H1 (cell line): ENCODE data around the gene FASTKD3. TPM values are rescaled to one million over a fixed set of nuclear protein-coding genes. Genes with fewer than 3 reads are reported as not detected.

Source experiments
- CTCF ChIA-PET: fragments of 300-600 bp; sonication (Branson Sonifier 250); formaldehyde crosslinking; loops from one replicate; lab custom pipeline; 2021; ENCODE audit not compliant: partially characterized antibody; lab: Charles Lee
- POLR2A ChIA-PET: fragments of 300-600 bp; sonication (Branson Sonifier 250); formaldehyde crosslinking; loops from one replicate; lab custom pipeline; 2021; ENCODE audit warnings: inconsistent platforms; ENCODE audit not compliant: partially characterized antibody; lab: Charles Lee
- DNase-seq, 2 experiments: peaks; one replicate each; pipeline versions ENCODE4 v3.0.0 to v3.0.0-alpha.2; 2010 to 2022; ENCODE audit warnings: low spot score in 2 of 2, low read depth in 1 of 2, mixed read lengths in 1 of 2
- FAIRE-seq: peaks from 2 replicates; lab custom pipeline; 2011; peaks lifted over from hg19 to GRCh38; lab: Jason Lieb, UNC
- H2AFZ ChIP-seq: 2 replicates; pipeline ENCODE4 v1.8.1; 2012; ENCODE audit warnings: low read length, inconsistent platforms
- H2AK5ac ChIP-seq: 2 replicates; pipeline ENCODE4 v1.6.1; 2013; ENCODE audit warnings: low read depth, low read length
- H2BK120ac ChIP-seq: replicated peaks from 2 replicates; pipeline ENCODE3; 2013; ENCODE audit warnings: low read depth, low read length, inconsistent platforms
- H2BK12ac ChIP-seq: 2 replicates; pipeline ENCODE4 v1.6.1; 2013; ENCODE audit warnings: low read depth, low read length
- H2BK15ac ChIP-seq: 2 replicates; pipeline ENCODE4 v1.6.1; 2013; ENCODE audit warnings: low read length
- H2BK20ac ChIP-seq: 2 replicates; pipeline ENCODE4 v1.6.1; 2013; ENCODE audit warnings: low read length
- H2BK5ac ChIP-seq: 2 replicates; pipeline ENCODE4 v1.6.1; 2013; ENCODE audit warnings: low read depth, low read length
- H3K14ac ChIP-seq: 2 replicates; pipeline ENCODE4 v1.6.1; 2013; ENCODE audit warnings: inconsistent platforms; ENCODE audit not compliant: insufficient read length
- H3K18ac ChIP-seq: 2 replicates; pipeline ENCODE4 v1.6.1; 2013; ENCODE audit warnings: low read length; ENCODE audit errors: extremely low read depth
- H3K23ac ChIP-seq: 2 replicates; pipeline ENCODE4 v1.6.1; 2013; ENCODE audit warnings: inconsistent platforms; ENCODE audit not compliant: insufficient read length
- H3K23me2 ChIP-seq: 2 replicates; pipeline ENCODE4 v1.6.1; 2013; ENCODE audit warnings: low read depth, low read length
- H3K27ac ChIP-seq: 2 replicates; pipeline ENCODE4 v1.6.1; 2011; ENCODE audit warnings: low read depth, low read length, inconsistent platforms
- H3K27me3 ChIP-seq, 4 experiments: replicated peaks in 1 of 4; 1 replicate in 1 of 4; 2 replicates in 3 of 4; pipeline versions ENCODE4 v1.6.1 to v1.8.1; 2011 to 2013; ENCODE audit warnings: low read length in 3 of 4, mild to moderate bottlenecking in 3 of 4, inconsistent platforms in 2 of 4, mixed read lengths in 2 of 4, moderate library complexity in 1 of 4; ENCODE audit not compliant: control insufficient read depth in 3 of 4, insufficient read depth in 3 of 4; ENCODE audit errors: extremely low read depth in 1 of 4
- H3K36me3 ChIP-seq, 4 experiments: 2 replicates each; pipeline versions ENCODE4 v1.6.1 to v1.8.1; 2011 to 2013; ENCODE audit warnings: mild to moderate bottlenecking in 4 of 4, low read length in 3 of 4, moderate library complexity in 2 of 4, control low read depth in 1 of 4, inconsistent platforms in 1 of 4; ENCODE audit not compliant: insufficient read depth in 4 of 4, control insufficient read depth in 2 of 4
- H3K4ac ChIP-seq: replicated peaks from 2 replicates; pipeline ENCODE3; 2013; ENCODE audit warnings: low read length, low read depth, mixed read lengths, inconsistent platforms; ENCODE audit not compliant: insufficient read length
- H3K4me1 ChIP-seq, 4 experiments: replicated peaks in 1 of 4; 1 replicate in 1 of 4; 2 replicates in 3 of 4; pipeline versions ENCODE4 v1.6.1 to v1.8.1; 2011 to 2013; ENCODE audit warnings: low read length in 3 of 4, inconsistent platforms in 2 of 4, mixed read lengths in 1 of 4; ENCODE audit not compliant: insufficient read depth in 4 of 4, control insufficient read depth in 3 of 4
- H3K4me2 ChIP-seq, 2 experiments: 2 replicates each; pipeline versions ENCODE4 v1.6.1 to v1.8.1; 2011 to 2013; ENCODE audit warnings: low read depth in 2 of 2, low read length in 2 of 2, control low read depth in 1 of 2, inconsistent platforms in 1 of 2, mild to moderate bottlenecking in 1 of 2; ENCODE audit not compliant: insufficient read depth in 1 of 2
- H3K4me3 ChIP-seq, 4 experiments: fragments of 200-600, 300-600 bp in 1 of 4; sonication (generic), shearing (Covaris generic), sonication (Bioruptor Twin) in 1 of 4; 2 replicates each; pipeline versions ENCODE4 v1.5.1 to v1.8.1; 2011 to 2016; ENCODE audit warnings: low read length in 4 of 4, low read depth in 3 of 4, control low read depth in 2 of 4, inconsistent platforms in 2 of 4, mild to moderate bottlenecking in 2 of 4, mixed read lengths in 1 of 4, moderate library complexity in 1 of 4; ENCODE audit not compliant: insufficient read depth in 2 of 4; ENCODE audit errors: extremely low read depth in 1 of 4
- H3K56ac ChIP-seq: replicated peaks from 2 replicates; pipeline ENCODE3; 2013; ENCODE audit warnings: low read depth, mild to moderate bottlenecking, mixed read lengths, low read length, inconsistent platforms; ENCODE audit not compliant: insufficient read length
- H3K79me1 ChIP-seq: 2 replicates; pipeline ENCODE4 v1.6.1; 2013; ENCODE audit warnings: low read depth, low read length, control low read depth
- H3K79me2 ChIP-seq, 2 experiments: 2 replicates each; pipeline versions ENCODE4 v1.6.1 to v1.8.1; 2012 to 2013; ENCODE audit warnings: low read length in 2 of 2, mild to moderate bottlenecking in 2 of 2, inconsistent platforms in 1 of 2; ENCODE audit not compliant: insufficient read depth in 2 of 2, control insufficient read depth in 1 of 2
- H3K9ac ChIP-seq, 4 experiments: replicated peaks in 1 of 4; 1 replicate in 1 of 4; 2 replicates in 3 of 4; pipeline versions ENCODE4 v1.6.1 to v1.8.1; 2011 to 2013; ENCODE audit warnings: low read depth in 3 of 4, low read length in 3 of 4, control low read depth in 2 of 4, mild to moderate bottlenecking in 2 of 4, moderate library complexity in 2 of 4, inconsistent platforms in 1 of 4; ENCODE audit errors: extremely low read depth in 1 of 4
- H3K9me3 ChIP-seq, 2 experiments: 2 replicates each; pipeline versions ENCODE4 v1.6.1 to v1.8.1; 2012 to 2013; ENCODE audit warnings: mild to moderate bottlenecking in 2 of 2, moderate library complexity in 2 of 2, control low read depth in 1 of 2, inconsistent platforms in 1 of 2, low read depth in 1 of 2, low read length in 1 of 2, mixed read lengths in 1 of 2; ENCODE audit not compliant: insufficient read depth in 2 of 2
- H4K20me1 ChIP-seq, 2 experiments: replicated peaks in 1 of 2; 2 replicates each; pipeline versions ENCODE3 to v1.8.1; 2011 to 2013; ENCODE audit warnings: inconsistent platforms in 2 of 2, low read length in 2 of 2, mild to moderate bottlenecking in 1 of 2; ENCODE audit not compliant: insufficient read depth in 2 of 2, control insufficient read depth in 1 of 2
- H4K5ac ChIP-seq: 2 replicates; pipeline ENCODE4 v1.6.1; 2013; ENCODE audit warnings: low read length, low read depth, mixed read lengths, inconsistent platforms; ENCODE audit not compliant: insufficient read length
- H4K8ac ChIP-seq: 2 replicates; pipeline ENCODE4 v1.8.0; 2013; ENCODE audit warnings: mild to moderate bottlenecking, moderate library complexity, low read length, inconsistent platforms; ENCODE audit not compliant: insufficient read depth; ENCODE audit errors: extremely low read depth
- H4K91ac ChIP-seq: replicated peaks from 2 replicates; pipeline ENCODE3; 2013; ENCODE audit warnings: low read length, mixed read lengths, inconsistent platforms; ENCODE audit not compliant: insufficient read length
- ASH2L ChIP-seq: fragments of 200-600, 300-600 bp; sonication (generic); IDR thresholded peaks from one replicate; pipeline ENCODE4 v1.7.1; 2017; ENCODE audit warnings: low read length
- BRCA1 ChIP-seq: IDR thresholded peaks from 2 replicates; pipeline ENCODE4 v1.6.1; 2012; ENCODE audit warnings: low read depth, low read length, improper control_type of control experiment
- CBX5 ChIP-seq: fragments of 300-800, 300-1000 bp; sonication (generic); IDR thresholded peaks from 2 replicates; pipeline ENCODE4 v1.7.1; 2016; ENCODE audit warnings: antibody characterized with exemption, low read length, low read depth
- CEBPB ChIP-seq: IDR thresholded peaks from 2 replicates; pipeline ENCODE4 v1.6.1; 2012; ENCODE audit warnings: low read depth, low read length
- EZH2 ChIP-seq: fragments of 200-600 bp; sonication (generic); IDR thresholded peaks from 2 replicates; pipeline ENCODE4 v1.7.1; 2012; ENCODE audit warnings: low read depth, mild to moderate bottlenecking, moderate library complexity, low read length, inconsistent platforms; ENCODE audit not compliant: severe bottlenecking
- POLR2AphosphoS5 ChIP-seq: IDR thresholded peaks from 2 replicates; pipeline ENCODE4 v1.6.1; 2011; ENCODE audit warnings: low read depth, low read length
- RFX5 ChIP-seq: IDR thresholded peaks from 2 replicates; pipeline ENCODE4 v1.6.1; 2011; ENCODE audit warnings: low read depth, low read length, improper control_type of control experiment, borderline replicate concordance
- RNF2 ChIP-seq: fragments of 200-900, 300-1000 bp; sonication (generic); IDR thresholded peaks from 2 replicates; pipeline ENCODE4 v1.7.1; 2016; ENCODE audit warnings: borderline replicate concordance, low read depth, mild to moderate bottlenecking, antibody characterized with exemption, low read length; ENCODE audit not compliant: poor library complexity, severe bottlenecking; ENCODE audit errors: missing control alignments
- SIRT6 ChIP-seq: IDR thresholded peaks from one replicate; pipeline ENCODE4 v1.7.1; 2012; ENCODE audit warnings: low read length, inconsistent platforms
- TAF7 ChIP-seq: optimal IDR thresholded peaks from 2 replicates; pipeline ENCODE3; 2011; ENCODE audit warnings: low read depth, mild to moderate bottlenecking, inconsistent platforms, low read length, moderate library complexity, borderline replicate concordance
- ZNF274 ChIP-seq: IDR thresholded peaks from 2 replicates; pipeline ENCODE4 v1.7.0; 2012; ENCODE audit warnings: low read length, borderline replicate concordance; ENCODE audit errors: extremely low read depth
- WGBS, 2 experiments: shearing (Covaris generic) in 1 of 2; methylation state at CpG; one replicate each; pipeline versions ENCODE4 v1.1.6 to v1.1.7; 2013 to 2015; ENCODE audit warnings: low lambda C conversion rate in 2 of 2, mixed read lengths in 2 of 2, inconsistent platforms in 1 of 2, low coverage in 1 of 2, missing lambda C conversion rate in 1 of 2; ENCODE audit not compliant: insufficient replicate concordance in 2 of 2, insufficient coverage in 1 of 2, insufficient read length in 1 of 2; ENCODE audit errors: extremely low coverage in 1 of 2, missing lambda C conversion rate in 1 of 2; 5-methylcytosine and 5-hydroxymethylcytosine counted together
- polyA plus RNA-seq, 7 experiments: library from polyadenylated mRNA; depleted of rRNA in 3 of 7; stranded (reverse) in 5 of 7; unstranded in 2 of 7; fragments of >200 nt in 5 of 7; fragments of 200-250 nt in 2 of 7; gene quantifications; 1 replicate in 5 of 7; 2 replicates in 1 of 7; 4 replicates in 1 of 7; pipeline versions ENCODE4 v1.2.1 to v1.2.3, GENCODE V29; 2011 to 2013; ENCODE audit warnings: missing spikeins in 2 of 7, mixed read lengths in 2 of 7
- total RNA-seq: library from RNA; stranded (reverse); fragmentation: NEBNext Ultra II Directional; extraction: Animal tissue kit (Norgen Biotek cat#: 25700); gene quantifications from 2 replicates; pipeline ENCODE4 v1.2.1, GENCODE V29; 2021

The FASTKD3 gene
- total and polyA plus RNA-seq, 2 of the 8 experiments (the other 6 are each of a cell fraction or from before 2014, with no cell fraction given): 5.6 to 7.6 TPM

DNA sequence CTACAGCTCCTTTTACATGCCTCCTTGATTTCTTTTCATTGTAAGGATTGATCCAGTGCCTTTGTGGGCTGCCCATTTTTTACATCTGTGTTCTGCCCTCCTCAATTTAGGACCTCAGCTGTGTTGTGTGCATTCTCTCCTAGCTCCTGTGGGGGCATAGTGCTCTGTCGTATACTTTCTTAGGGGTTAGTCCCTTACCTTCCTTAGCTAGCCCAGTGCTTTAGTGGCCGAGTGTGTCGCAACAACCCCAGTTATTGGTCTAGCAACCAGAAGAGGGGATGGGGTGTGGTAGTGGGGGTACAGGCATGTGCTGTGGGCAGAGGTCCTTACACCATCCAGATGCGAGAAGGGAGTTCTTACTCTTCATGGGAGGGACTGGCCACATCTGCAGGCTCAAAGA lies 12.3 kb upstream of the FASTKD3 start:
- Histone ChIP-seq H3K9ac (no peak overlapping the region), H4K8ac (no peak overlapping the region), H4K5ac (no peak overlapping the region), H3K4me3 (no peak overlapping the region), H2AFZ (no peak overlapping the region), H3K18ac (no peak overlapping the region), H3K4ac (no peak overlapping the region), H2AK5ac (no peak overlapping the region), H3K9me3 (no peaks in the 10 kb centered on the region), H3K14ac (no peak overlapping the region), H3K36me3 (peaks cover 19 to 75% (median 49%) of the 10 kb centered on the region in 4 experiments), H3K79me1 (peaks cover 5% of the 10 kb centered on the region; the same call in 1 of the 2 replicates), H2BK20ac (no peak overlapping the region), H2BK15ac (no peak overlapping the region), H2BK12ac (no peak overlapping the region), H2BK5ac (no peak overlapping the region), H3K4me2 (no peak overlapping the region), H3K79me2 (peaks cover 3 to 5% of the 10 kb centered on the region in 2 experiments; a peak in 2 of 4 replicates), H3K56ac (no peak overlapping the region), H3K27me3 (no peaks in the 10 kb centered on the region), H3K27ac (no peak overlapping the region), H3K4me1 (no peaks in the 10 kb centered on the region), H4K91ac (no peak overlapping the region), H3K23me2 (no peaks in the 10 kb centered on the region), H3K23ac (no peak overlapping the region), H4K20me1 (peaks cover 4 to 11% of the 10 kb centered on the region in 2 experiments), H2BK120ac (no peak overlapping the region)
- DNase-seq: no peak
- 95% methylated on average over 4 of the region's 4 CpGs; no CpG with 5 or more reads in 1 of the 2 experiments for WGBS, 2 experiments
- no peak for FAIRE-seq
- POLR2A ChIA-PET: interaction anchor here (1.4 kb wide), 1 partner anchor 8 kb away, joined by 3 read pairs; no protein-coding TSS in a partner anchor
- CTCF ChIA-PET: interaction anchor here (0.7 to 2.0 kb wide), 5 partner anchors 13 to 44 kb away, joined by 3 to 5 read pairs (median 3); partner anchors contain the start of genes FASTKD3 and MTRR
- no peak for TF ChIP-seq RFX5
- no peak for TF ChIP-seq ASH2L
- no peak for TF ChIP-seq ZNF274
- peak; percentile 88 for TF ChIP-seq CEBPB
- no peak for TF ChIP-seq RNF2
- TF ChIP-seq SIRT6: no peak
- TF ChIP-seq EZH2: no peak
- TF ChIP-seq BRCA1: no peak
- no peak for TF ChIP-seq CBX5
- no peak for TF ChIP-seq TAF7
- TF ChIP-seq POLR2AphosphoS5: no peak
